GM19035 (cell line): ENCODE measurements around the gene PMCH.
"Not testable (repeated sequence)": the region's sequence is repeated elsewhere in the genome, so short reads cannot be mapped to it uniquely, and the experiment has no call there.

Experiments
- ATAC-seq: cut with Tn5 transposase; IDR thresholded peaks from one replicate; pipeline ENCODE4 v1.9.1; 2021; ENCODE audit not compliant: unreplicated experiment

PMCH gene

DNA sequence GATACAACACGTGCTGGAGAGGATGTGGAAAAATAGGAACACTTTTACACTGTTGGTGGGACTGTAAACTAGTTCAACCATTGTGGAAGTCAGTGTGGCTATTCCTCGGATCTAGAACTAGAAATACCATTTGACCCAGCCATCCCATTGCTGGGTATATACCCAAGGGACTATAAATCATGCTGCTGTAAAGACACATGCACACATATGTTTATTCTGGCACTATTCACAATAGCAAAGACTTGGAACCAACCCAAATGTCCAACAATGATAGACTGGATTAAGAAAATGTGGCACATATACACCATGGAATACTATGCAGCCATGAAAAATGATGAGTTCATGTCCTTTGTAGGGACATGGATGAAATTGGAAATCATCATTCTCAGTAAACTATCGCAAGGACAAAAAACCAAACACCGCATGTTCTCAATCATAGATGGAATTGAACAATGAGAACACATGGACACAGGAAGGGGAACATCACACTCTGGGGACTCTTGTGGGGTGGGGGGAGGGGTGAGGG lies 50.5 kb downstream of the PMCH start:
- ATAC-seq, result not testable (repeated sequence)
